Thoracic aorta (tissue), 2 donors: ENCODE measurements around the gene CHRNB4. TPM values are rescaled to one million over a fixed set of nuclear protein-coding genes. Genes with fewer than 3 reads are reported as not detected.

ENCODE experiments used
- ATAC-seq: fragments of 150-250 bp; one replicate; pipeline ENCODE4 v1.8.0; 2017; ENCODE audit warnings: low read depth; ENCODE audit not compliant: insufficient number of reproducible peaks, low FRiP score
- DNase-seq: peaks from one replicate; pipeline ENCODE4 v3.0.0-alpha.2; 2020; ENCODE audit warnings: low spot score
- H3K27ac ChIP-seq, 2 donors: fragments of 200-600 bp; sonication (generic); 1 replicate in 1 of 2; 2 replicates in 1 of 2; pipeline ENCODE4 v1.5.1; 2016; ENCODE audit warnings: mild to moderate bottlenecking in 2 of 2, moderate library complexity in 2 of 2
- H3K27me3 ChIP-seq: fragments of 200-600 bp; sonication (generic); replicated peaks from 2 replicates; pipeline ENCODE4 v1.6.0; 2016; ENCODE audit warnings: mild to moderate bottlenecking; ENCODE audit not compliant: insufficient read depth
- H3K36me3 ChIP-seq: fragments of 200-600 bp; sonication (generic); one replicate; pipeline ENCODE4 v1.5.1; 2016
- H3K4me1 ChIP-seq, 2 donors: fragments of 200-600 bp; sonication (generic); 1 replicate in 1 of 2; 2 replicates in 1 of 2; pipeline versions ENCODE4 v1.5.1 to v1.6.0; 2016; ENCODE audit warnings: low read depth in 2 of 2, mild to moderate bottlenecking in 1 of 2; ENCODE audit not compliant: control insufficient read depth in 1 of 2
- H3K4me3 ChIP-seq: fragments of 200-600 bp; sonication (generic); 2 replicates; pipeline ENCODE4 v1.5.1; 2016; ENCODE audit warnings: mild to moderate bottlenecking
- H3K9me3 ChIP-seq: fragments of 200-600 bp; sonication (generic); 2 replicates; pipeline ENCODE4 v1.5.1; 2016
- total RNA-seq, 2 donors: library from RNA; depleted of rRNA; stranded (reverse); fragments of >200 nt; gene quantifications; one replicate each; pipeline versions ENCODE4 v1.1.0 to v1.2.3, GENCODE V29; 2016
- TF ChIP-seq, protein P1 (sequence below): fragments of 200-600 bp; sonication (generic); IDR thresholded peaks from one replicate; pipeline ENCODE4 v1.5.1; 2019; ENCODE audit warnings: antibody characterized with exemption

CHRNB4 gene
- total RNA-seq, 2 donors from 2014 or later: not detected

DNA sequence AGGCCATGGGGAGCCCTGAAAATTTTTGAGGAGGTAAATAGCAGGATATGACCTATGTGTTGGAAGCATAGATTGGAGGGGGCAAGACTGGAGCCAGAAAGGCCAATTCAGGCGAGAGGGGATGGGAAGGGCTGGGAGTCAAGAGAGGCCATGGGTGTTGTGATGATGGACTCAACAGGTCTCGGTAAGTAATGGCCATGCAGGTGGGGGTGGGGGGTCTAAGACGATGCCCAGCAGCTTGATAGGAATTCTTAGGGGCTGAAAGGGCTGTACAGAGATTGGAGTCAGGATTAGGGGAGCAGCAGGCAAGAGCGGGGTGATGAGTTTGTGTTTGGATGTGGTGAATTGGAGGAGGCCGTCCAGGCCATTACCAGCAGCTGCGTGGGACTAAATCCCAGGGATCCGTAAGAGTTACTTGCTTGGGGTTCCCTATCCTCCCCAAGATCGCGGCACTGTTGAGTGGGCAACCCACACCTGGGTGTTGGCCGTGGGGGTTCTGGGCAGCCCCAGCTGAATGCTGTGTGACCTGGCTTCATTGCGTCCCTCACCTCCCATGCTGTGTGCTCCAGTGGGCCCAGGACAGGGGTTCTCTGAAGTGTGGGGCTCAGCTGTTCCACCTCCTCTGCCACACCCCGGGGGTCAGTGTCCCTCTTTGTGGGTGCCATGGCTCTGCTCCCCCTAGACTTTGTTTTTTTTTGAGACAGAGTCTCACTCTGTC is 41.8 kb upstream of the CHRNB4 start:
- no peak overlapping the region for H3K27ac ChIP-seq
- no peaks in the 10 kb centered on the region for H3K9me3 ChIP-seq
- H3K4me1 ChIP-seq: no peaks in the 10 kb centered on the region
- H3K4me3 ChIP-seq: no peak overlapping the region
- DNase-seq: no peak
- no peaks in the 10 kb centered on the region for H3K27me3 ChIP-seq
- TF ChIP-seq, protein P1, sequence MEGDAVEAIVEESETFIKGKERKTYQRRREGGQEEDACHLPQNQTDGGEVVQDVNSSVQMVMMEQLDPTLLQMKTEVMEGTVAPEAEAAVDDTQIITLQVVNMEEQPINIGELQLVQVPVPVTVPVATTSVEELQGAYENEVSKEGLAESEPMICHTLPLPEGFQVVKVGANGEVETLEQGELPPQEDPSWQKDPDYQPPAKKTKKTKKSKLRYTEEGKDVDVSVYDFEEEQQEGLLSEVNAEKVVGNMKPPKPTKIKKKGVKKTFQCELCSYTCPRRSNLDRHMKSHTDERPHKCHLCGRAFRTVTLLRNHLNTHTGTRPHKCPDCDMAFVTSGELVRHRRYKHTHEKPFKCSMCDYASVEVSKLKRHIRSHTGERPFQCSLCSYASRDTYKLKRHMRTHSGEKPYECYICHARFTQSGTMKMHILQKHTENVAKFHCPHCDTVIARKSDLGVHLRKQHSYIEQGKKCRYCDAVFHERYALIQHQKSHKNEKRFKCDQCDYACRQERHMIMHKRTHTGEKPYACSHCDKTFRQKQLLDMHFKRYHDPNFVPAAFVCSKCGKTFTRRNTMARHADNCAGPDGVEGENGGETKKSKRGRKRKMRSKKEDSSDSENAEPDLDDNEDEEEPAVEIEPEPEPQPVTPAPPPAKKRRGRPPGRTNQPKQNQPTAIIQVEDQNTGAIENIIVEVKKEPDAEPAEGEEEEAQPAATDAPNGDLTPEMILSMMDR: no peak
- no peaks in the 10 kb centered on the region for H3K36me3 ChIP-seq
- ATAC-seq: no peak

DNA sequence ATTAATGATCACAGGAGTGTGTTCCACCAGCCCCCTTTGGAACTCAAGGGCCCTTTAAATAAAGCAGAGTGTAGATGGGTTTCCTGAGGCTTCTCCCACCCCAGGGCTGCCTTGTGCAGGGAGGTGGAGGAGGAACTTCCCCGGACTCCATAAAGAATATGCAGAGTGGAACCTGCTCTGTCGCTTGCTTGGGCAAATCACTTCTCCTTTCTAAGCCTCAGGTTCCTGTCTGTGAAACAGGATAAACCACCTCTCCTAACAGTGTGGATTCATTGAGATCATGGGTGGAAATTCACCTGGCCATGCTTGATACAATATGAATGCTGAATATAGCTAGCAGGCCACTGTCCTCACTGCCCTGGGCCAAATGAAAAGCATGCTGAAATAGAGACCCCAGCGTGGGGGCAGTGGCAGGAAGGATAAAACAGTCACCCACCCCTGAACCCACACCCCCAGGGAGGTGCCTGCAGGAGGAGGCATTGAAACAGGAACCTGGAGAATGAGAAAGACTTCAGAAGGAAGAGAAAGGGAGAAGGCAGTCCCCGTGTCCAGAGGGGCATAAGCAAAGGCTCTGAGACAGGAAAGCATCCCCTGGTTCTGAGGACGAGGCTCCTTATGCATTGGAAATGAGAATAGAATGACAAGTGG is 41.1 kb upstream of the CHRNB4 start:
- no peaks in the 10 kb centered on the region for H3K4me1 ChIP-seq
- no peak overlapping the region for H3K27ac ChIP-seq
- ATAC-seq (no peak), DNase-seq (no peak)
- TF ChIP-seq, protein P1: no peak
- H3K4me3 ChIP-seq: no peak overlapping the region
- no peaks in the 10 kb centered on the region for H3K36me3 ChIP-seq
- H3K9me3 ChIP-seq: no peaks in the 10 kb centered on the region
- H3K27me3 ChIP-seq: no peaks in the 10 kb centered on the region

DNA sequence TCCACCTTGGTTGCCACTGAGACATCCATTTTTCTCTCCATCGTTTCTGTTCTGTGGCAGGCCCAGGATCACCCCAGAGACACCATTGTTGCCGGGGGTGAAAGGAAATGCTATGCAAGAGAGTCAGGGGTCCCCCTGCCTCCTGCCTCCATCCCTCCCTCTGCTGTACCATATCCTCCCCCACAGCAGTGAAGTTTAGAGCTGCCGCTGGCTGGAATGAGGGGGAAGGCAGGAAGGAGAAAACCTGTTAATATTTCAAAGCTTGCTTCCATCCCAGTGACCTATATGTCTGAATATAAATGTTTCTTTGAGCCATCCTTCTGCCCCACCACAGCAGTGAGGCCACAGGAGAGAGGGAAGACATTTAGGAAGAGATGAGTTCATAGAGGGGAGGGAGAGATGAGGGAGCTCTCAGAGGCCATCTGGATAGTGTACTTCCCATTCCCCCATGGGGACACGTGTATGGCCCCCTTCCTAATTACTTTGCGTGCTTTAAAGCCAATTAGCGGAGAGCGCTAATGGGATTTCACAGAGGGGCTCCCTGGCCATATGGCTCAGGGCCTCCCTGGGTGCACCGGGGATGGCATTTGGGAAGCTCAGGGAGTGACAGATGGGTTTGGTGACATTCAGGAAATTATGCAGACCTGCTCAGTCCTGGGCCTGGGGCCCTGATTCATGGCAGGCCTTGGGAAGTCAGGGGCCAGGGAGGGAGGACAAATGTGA is 40.4 kb upstream of the CHRNB4 start:
- no peak for ATAC-seq
- no peaks in the 10 kb centered on the region for H3K27me3 ChIP-seq
- H3K4me3 ChIP-seq: no peak overlapping the region
- H3K4me1 ChIP-seq: no peaks in the 10 kb centered on the region
- H3K9me3 ChIP-seq: no peaks in the 10 kb centered on the region
- TF ChIP-seq, protein P1: no peak
- no peak for DNase-seq
- H3K27ac ChIP-seq: no peak overlapping the region
- no peaks in the 10 kb centered on the region for H3K36me3 ChIP-seq

DNA sequence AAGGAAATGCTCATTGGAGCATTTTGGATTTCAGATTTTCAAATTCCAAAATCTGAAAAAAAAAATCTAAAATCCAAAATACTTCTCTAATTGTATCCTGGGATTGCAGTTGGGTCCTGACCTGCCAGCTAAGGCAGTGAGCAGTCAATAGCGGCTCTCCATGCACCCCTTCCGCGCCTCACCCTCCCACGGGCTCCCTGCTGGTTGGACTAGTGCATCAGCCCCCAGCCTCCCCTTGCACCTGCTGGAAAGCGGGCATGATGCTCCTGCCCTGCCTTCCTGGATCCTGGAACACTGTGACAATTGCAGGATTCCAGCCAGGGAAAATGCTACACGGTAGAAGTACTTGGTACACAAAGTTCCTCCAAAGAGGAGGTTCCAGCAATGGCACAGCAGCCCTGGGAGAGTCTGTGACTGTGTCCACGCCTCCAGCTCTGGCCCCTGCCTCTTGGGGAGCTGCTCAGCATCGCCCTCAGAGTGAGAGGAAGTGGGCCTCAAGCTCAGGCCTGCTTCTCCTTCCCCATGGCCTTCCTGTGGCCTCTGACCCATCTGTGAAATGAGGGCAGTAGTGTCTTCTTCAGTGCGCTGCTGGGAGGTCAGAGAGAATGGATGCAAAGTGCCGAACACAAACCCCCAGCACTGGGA is 39.5 kb upstream of the CHRNB4 start:
- H3K4me3 ChIP-seq: no peak overlapping the region
- H3K9me3 ChIP-seq: no peaks in the 10 kb centered on the region
- H3K27me3 ChIP-seq: no peaks in the 10 kb centered on the region
- H3K27ac ChIP-seq: no peak overlapping the region
- TF ChIP-seq, protein P1: no peak
- no peaks in the 10 kb centered on the region for H3K4me1 ChIP-seq
- H3K36me3 ChIP-seq: no peaks in the 10 kb centered on the region
- ATAC-seq: no peak
- no peak for DNase-seq

DNA sequence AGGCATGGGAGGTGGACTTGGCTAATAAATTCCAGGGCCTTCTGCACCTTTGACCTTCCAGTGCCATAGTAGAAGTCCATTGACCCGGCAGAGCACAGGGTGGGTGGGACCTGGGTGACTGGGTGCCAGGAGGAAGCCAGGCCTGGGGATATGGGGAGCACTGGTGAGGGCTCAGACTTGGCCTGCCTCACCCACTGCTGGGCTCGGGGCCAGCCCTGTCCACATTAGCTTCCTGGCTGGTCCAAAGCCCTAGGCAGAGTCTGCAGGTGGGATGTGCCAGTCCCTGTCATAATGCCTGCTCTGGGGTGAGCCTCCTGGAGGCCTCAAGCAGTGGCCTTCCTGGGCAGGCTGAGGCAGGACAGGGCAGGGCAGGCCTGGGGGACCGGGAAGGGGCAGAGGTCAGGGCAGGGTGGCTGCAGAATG is 38.1 kb upstream of the CHRNB4 start:
- H3K27me3 ChIP-seq: no peaks in the 10 kb centered on the region
- H3K9me3 ChIP-seq: no peaks in the 10 kb centered on the region
- H3K36me3 ChIP-seq: no peaks in the 10 kb centered on the region
- TF ChIP-seq, protein P1: no peak
- ATAC-seq (no peak), DNase-seq (no peak)
- no peak overlapping the region for H3K27ac ChIP-seq
- H3K4me1 ChIP-seq: no peaks in the 10 kb centered on the region
- H3K4me3 ChIP-seq: no peak overlapping the region
